ENCODE results near the gene OCA2.

Gene OCA2

DNA sequence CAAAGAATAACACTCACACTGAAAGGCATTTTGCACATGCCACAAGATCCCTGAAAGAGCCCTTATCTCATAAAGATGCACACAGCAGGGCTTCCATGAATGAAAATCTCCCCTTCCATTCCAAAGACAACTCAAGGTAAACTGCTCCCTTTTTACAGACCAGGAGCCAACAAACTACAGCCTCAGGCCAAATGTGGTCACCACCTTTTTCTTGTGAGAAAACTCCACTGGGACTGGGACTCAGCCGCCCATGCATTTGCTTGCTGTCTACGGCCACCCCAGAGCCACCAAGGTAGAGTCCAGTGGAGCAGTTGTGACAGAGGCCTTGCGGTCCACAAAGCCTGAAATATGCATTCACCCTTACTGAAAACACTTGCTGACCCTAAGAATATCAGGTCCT is 334.8 kb downstream of the OCA2 start:
- TF ChIP-seq POLR2AphosphoS5 (IDR thresholded peaks at IDR 0.05; ENCODE audit: low read depth, low read length): no peak
- TF ChIP-seq, protein P1, sequence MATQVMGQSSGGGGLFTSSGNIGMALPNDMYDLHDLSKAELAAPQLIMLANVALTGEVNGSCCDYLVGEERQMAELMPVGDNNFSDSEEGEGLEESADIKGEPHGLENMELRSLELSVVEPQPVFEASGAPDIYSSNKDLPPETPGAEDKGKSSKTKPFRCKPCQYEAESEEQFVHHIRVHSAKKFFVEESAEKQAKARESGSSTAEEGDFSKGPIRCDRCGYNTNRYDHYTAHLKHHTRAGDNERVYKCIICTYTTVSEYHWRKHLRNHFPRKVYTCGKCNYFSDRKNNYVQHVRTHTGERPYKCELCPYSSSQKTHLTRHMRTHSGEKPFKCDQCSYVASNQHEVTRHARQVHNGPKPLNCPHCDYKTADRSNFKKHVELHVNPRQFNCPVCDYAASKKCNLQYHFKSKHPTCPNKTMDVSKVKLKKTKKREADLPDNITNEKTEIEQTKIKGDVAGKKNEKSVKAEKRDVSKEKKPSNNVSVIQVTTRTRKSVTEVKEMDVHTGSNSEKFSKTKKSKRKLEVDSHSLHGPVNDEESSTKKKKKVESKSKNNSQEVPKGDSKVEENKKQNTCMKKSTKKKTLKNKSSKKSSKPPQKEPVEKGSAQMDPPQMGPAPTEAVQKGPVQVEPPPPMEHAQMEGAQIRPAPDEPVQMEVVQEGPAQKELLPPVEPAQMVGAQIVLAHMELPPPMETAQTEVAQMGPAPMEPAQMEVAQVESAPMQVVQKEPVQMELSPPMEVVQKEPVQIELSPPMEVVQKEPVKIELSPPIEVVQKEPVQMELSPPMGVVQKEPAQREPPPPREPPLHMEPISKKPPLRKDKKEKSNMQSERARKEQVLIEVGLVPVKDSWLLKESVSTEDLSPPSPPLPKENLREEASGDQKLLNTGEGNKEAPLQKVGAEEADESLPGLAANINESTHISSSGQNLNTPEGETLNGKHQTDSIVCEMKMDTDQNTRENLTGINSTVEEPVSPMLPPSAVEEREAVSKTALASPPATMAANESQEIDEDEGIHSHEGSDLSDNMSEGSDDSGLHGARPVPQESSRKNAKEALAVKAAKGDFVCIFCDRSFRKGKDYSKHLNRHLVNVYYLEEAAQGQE (IDR thresholded peaks at IDR 0.05; ENCODE audit: insufficient read depth in 1 of 2, low read depth in 2 of 2, low read length in 2 of 2): no peak

DNA sequence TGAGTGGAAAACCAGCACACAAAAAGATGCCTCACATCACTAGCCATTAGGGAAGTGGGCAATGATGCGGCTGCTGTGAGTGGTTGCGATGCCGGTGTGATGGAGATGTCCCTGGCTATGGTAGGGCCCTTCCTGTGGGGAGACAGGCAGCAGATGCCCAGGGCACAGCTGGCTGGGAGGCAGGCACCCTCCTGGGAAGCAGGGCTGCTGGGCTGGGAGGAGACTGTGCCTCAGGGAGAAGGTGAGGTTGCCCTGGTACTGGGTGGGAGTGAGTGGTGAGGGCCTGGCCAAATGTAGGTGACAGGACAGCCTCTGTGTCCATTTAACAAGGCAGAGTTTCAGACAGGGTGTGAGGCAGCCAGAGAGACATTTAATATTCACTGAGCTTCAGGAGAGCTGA is 335.6 kb downstream of the OCA2 start:
- no peak for TF ChIP-seq POLR2AphosphoS5 (IDR thresholded peaks at IDR 0.05; ENCODE audit: low read depth, low read length)
- TF ChIP-seq, protein P1 (IDR thresholded peaks at IDR 0.05; ENCODE audit: insufficient read depth in 1 of 2, low read depth in 2 of 2, low read length in 2 of 2): no peak
- TF ChIP-seq TAF1 (IDR thresholded peaks at IDR 0.05; ENCODE audit: borderline replicate concordance, insufficient read depth, low read length): no peak
- no peak for TF ChIP-seq FOXP2 (optimal IDR thresholded peaks at IDR 0.05; ENCODE audit: borderline replicate concordance, extremely low read depth, extremely low read length, insufficient read depth)
- no peak for TF ChIP-seq SIN3A (IDR thresholded peaks at IDR 0.05; ENCODE audit: borderline replicate concordance, insufficient read depth, low read length)

DNA sequence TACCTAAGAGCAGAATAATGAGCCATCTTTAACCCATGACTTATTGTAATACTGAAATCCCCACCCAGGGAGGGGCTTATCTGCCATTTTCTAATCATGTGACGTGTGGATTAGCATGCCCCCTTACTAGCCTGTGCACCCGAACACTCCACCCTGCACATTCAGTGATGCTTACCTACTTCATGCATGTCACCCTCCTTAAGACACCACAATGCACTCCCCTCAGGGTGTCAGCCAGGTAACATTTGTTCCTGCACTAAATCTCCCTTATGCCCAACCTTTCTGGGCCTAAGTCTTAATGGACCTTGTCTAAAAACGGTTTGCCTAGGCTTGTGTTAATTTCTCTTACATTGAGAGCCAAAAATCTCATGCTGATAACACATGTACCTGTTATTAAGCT is 336.6 kb downstream of the OCA2 start:
- TF ChIP-seq SIN3A (IDR thresholded peaks at IDR 0.05; ENCODE audit: borderline replicate concordance, insufficient read depth, low read length) (no peak), FOXP2 (optimal IDR thresholded peaks at IDR 0.05; ENCODE audit: borderline replicate concordance, extremely low read depth, extremely low read length, insufficient read depth) (no peak), TAF1 (IDR thresholded peaks at IDR 0.05; ENCODE audit: borderline replicate concordance, insufficient read depth, low read length) (no peak), POLR2AphosphoS5 (IDR thresholded peaks at IDR 0.05; ENCODE audit: low read depth, low read length) (no peak)
- TF ChIP-seq, protein P1 (IDR thresholded peaks at IDR 0.05; ENCODE audit: insufficient read depth in 1 of 2, low read depth in 2 of 2, low read length in 2 of 2): no peak

DNA sequence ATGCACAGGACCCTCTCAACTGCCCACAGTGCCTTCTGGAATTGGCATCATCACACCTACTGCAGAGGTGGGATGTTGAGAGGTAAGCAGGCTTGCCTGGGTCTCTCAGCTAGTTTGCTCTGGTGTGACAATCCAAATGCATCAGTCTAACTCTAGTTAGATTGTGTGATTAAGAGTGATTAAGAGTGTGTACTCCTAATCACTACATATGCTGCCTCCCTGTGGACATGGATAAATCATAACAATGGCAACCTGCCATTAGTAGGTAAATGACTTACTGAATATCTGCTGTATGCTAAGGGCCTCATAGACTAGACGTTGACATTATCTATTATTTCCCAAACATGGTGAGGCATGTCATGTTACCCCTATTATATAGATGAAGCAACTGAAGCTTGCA is 342.1 kb downstream of the OCA2 start:
- no peak for TF ChIP-seq POLR2AphosphoS5 (IDR thresholded peaks at IDR 0.05; ENCODE audit: low read depth, low read length)
- TF ChIP-seq TAF1 (IDR thresholded peaks at IDR 0.05; ENCODE audit: borderline replicate concordance, insufficient read depth, low read length): no peak

DNA sequence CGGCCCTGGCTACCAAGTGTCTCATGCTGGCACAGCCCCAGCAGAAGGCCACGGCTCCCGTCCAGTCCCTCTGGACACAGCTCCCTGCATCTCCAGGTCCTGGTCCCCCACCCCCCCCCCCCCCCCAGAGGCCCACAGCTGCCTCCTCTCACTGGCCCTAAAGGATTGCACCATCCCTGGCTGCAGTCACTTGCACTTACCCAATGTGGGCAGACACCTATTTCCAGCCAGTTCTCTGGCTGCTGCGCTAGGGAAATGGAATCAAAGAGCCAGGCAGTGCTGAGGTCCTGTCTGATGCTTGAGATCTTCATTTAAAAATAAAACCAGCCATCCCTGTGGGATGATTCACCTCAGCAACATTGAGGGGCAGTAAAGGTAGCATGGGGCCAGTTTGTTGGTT is 346.4 kb downstream of the OCA2 start:
- TF ChIP-seq, protein P1 (IDR thresholded peaks at IDR 0.05; ENCODE audit: insufficient read depth in 1 of 2, low read depth in 2 of 2, low read length in 2 of 2): no peak
- TF ChIP-seq TAF1 (IDR thresholded peaks at IDR 0.05; ENCODE audit: borderline replicate concordance, insufficient read depth, low read length) (no peak), SIN3A (IDR thresholded peaks at IDR 0.05; ENCODE audit: borderline replicate concordance, insufficient read depth, low read length) (no peak), FOXP2 (optimal IDR thresholded peaks at IDR 0.05; ENCODE audit: borderline replicate concordance, extremely low read depth, extremely low read length, insufficient read depth) (no peak), POLR2AphosphoS5 (IDR thresholded peaks at IDR 0.05; ENCODE audit: low read depth, low read length) (no peak)

Measured in PFSK-1 (cell line).